Activated CD8-positive, alpha-beta memory T cell treated with anti-CD3 and anti-CD28 coated beads, Interleukin-2, amount 50 U/mL, for 1 hour (primary cell): ENCODE results near the gene ODC1.

Source experiments
- DNase-seq: peaks from one replicate; pipeline ENCODE4 v3.0.0-alpha.2; 2020; ENCODE audit errors: extremely low read depth

Gene ODC1

DNA sequence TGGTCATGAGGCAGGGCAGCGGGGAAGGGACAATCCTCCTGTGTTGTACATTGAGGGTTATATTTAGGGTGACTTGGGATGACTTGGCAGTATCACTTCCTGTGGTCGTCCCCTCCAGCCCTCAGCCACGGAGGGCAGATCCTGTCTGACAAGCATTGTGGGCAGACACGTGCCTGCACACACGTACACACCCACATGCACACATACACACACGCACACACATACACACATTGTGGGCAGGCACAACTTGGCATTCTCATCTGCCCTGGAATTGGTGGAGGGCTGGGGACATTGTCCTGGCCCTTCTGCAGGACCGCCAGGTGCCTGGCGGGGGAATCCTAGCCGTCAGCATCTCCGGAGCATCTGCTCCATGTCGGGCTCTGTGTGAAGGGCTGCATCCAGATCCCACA, 47.6 kb downstream of the ODC1 start:
- DNase-seq = no peak

DNA sequence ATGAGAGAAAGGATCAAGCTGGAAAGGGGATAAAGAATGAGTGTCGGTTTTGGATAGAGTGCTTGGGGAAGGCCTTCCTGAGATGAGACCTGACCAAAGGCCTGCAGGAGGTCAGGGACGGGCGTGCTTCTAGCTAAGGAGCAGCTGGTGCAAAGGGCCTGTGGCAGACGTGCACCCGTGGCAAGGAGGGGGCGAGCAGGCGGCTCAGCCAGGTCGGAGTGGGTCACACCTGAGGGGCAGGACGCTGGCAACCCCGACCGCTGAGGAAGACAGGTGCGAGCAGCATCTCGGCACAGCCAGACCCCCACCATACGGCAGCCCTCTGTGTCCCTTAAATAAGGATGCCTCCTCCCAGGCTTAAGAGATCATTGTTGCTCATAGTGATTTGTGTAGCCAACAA, 48.1 kb downstream of the ODC1 start:
- DNase-seq = no peak

DNA sequence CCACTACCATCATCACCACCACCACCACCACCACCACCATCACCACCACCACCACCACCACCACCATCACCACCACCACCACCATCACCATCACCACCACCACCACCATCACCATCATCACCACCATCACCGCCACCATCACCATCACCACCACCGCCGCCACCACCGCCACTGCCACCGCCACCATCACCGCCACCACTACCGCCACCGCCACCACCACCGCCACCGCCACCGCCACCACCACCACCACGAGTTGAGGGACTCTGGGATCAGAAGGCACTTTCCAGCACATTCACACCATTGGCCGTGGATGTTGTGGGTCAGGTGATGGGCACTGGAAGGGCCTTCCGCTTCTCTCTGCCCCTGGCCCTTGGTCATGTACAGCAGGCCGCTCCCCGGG, 48.8 kb downstream of the ODC1 start:
- no peak for DNase-seq

DNA sequence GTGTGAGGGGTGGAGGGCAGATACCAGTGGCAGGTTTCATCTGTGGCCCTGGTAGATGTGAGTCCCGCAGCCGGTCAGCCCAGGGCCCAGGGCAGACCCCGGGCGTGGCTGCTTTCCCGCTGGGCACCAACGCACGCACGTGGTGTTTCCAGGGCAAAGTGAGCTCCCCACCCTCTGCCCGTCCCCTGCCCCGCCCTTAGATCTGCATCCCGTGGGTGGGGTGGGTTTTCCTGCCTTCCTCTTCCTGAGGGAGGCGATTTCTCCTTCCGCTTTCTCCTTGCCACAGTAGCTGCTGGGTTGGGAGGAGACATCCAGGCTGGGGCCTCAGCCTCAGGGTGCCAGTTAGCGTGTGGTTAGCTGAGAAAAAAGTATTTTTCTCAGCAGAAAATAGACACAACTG, 49.6 kb downstream of the ODC1 start:
- no peak for DNase-seq

DNA sequence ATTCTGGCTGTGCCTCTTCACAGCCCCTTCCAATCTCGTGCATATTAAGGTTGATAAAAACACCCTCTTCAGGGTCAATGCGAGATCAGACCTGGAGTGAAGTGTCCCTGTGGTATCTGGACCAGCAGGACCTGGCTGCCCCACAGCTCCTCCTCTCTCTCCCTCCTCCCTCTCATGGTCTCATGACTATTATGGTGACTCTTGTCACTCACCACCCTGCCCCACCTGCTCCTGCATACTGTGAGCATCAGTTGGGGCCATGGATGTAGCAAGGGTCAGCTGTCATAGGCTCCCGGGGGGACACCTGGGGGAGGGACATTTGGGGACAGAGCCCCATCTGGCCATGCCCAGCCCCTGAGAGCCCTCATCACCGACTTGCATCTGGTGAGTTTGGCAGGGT, 50.2 kb downstream of the ODC1 start:
- no peak for DNase-seq

DNA sequence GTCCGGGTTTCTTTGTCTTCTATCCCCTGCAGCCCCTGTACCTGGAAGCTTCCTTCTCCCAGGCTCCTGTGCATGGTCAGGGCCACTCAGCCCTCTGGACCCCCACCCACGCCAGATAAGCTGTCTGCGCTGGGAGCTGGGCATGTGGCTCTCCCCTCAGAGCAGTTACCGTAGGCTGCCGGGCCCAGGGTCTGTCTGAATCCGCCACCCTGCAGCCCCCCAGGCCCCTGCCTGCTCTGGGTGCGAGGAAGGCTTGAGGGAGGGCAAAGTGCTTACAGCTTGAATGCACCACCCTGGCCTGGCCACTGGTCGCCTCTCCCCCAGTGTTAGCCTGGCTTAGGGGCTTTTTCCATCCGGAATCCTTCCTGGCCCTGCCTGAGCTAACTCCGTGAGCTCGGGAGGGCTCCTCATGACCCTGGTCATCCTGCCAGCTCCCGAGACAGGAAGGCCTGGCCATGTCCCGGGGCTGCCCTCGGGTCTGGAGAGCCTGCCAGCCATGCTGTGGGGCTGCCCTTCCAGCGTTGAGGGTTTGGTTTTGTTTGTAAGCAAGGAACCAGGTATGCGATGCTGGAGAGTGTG, 50.7 kb downstream of the ODC1 start:
- no peak for DNase-seq

DNA sequence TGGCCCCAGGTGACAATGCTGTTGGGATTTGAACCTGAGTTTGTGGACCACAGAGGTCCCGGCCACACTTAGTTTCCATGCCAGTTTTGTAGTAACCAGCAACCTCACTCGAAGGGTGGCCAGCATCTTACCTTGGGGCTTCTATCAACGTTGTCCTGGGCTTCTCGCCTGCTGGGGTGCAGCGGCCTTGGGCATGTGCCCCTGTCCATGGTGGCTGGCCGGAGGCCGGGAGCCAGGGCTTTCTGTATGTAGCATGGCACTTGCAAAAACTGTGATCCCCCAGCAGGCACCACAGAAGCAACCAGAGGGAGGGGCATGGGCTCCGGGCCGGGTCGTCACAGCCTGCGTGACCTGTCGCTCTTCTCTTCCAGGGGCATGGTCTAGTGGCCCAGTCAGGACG, 51.7 kb downstream of the ODC1 start:
- no peak for DNase-seq

DNA sequence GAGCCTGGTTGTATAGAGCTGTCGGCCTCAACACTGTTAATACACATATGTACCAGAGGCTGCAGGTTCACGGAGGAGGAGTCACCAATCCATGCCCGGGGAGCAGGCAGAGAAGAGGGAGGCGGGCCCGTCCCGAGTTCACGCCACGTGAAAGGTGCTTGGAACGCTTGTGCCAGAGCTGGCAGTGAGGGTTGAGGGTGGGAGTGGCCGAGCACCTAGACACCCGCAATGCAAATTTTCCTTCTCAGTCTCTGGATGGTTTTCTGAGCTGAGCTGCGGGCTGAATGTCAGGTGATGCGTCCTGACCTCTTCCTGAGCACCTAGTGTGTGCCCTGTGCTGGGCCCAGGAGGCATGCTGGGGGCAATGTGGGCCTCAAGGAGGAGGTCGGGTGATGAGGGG, 52.2 kb downstream of the ODC1 start:
- no peak for DNase-seq

DNA sequence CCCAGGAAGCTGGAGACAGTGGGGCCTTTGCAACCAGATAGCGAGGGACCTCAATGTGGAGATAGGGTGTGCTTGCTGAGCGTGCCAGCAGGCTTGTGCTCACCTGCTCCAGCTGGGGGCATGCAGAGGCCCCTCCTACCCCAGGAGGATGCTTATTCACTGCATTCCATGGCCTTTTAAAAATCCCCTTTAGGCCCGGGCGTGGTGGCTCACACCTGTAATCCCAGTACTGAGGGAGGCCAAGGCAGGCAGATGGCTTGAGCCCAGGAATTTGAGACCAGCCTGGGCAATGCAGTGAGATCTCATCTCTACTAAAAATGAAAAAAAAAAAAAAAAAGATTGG, 54.5 kb downstream of the ODC1 start:
- DNase-seq = no peak

DNA sequence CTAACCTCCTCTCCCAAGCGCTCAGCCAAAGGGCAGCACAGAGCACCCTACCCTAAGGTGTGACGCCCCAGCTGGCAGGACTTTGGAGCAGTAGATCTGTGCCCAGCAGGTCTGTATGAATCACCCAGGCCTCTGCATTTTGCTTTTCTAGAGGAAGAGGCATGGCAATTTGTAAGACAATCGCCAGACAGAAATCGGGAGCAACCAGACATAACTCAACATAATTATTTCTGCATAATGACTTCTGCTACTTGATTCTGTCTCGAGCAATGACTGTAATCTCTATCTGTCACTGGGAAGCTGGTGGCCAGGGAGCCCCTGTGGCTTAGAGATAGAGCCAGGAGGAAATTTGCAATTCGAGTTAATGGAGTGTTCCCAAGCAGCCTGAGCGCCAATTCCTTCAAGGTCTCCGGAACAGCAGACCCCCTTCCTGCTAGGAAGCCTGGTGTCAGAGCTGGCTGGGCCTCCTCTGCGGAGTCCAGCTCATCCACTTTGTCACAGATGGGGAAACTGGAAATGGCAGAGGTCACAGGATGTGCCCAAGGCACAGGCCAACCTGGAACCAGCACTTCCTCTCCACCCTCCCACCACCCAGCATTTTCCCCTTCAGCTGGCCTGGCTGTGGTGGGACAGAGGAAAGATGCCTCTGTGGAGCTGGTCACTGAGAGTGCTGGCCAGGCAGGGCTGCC, 55.0 kb downstream of the ODC1 start:
- no peak for DNase-seq

DNA sequence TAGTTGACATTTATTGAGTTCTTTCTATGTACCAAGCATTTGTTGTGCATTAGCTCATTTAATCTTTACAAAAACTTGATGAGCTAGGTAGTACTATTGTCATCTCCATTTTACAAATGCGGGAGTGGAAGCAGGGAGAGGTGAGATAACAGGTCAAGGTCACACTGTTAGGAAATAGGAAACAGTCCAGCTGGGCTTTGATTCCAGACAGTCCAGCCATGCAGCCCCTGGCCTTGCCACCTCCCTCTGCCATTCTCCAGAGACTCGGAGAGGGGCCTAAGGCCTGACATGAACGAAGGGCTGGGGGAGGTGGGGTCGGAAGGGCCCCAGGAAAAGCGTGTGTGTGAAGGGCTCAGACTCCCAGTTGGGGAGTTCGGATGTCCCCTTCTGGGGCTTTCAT, 55.6 kb downstream of the ODC1 start:
- DNase-seq = no peak

DNA sequence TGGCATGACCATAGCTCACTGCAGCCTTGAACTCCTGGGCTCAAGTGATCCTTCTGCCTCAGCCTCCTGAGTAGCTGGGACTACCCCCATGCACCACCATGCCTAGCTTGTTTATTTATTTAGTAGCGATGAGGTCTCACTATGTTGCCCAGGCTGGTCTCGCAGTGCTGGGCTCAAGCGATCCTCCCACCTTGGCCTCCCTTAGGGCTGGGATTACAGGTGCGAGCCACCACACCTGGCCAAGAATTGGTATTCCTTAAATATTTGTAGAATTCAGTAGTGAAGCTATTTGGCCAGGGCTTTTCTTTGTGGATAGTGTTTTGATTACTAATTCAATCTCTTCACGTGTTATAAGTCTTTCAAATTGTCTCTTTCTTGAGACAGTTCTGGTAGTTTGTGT, 56.0 kb downstream of the ODC1 start:
- DNase-seq = no peak

DNA sequence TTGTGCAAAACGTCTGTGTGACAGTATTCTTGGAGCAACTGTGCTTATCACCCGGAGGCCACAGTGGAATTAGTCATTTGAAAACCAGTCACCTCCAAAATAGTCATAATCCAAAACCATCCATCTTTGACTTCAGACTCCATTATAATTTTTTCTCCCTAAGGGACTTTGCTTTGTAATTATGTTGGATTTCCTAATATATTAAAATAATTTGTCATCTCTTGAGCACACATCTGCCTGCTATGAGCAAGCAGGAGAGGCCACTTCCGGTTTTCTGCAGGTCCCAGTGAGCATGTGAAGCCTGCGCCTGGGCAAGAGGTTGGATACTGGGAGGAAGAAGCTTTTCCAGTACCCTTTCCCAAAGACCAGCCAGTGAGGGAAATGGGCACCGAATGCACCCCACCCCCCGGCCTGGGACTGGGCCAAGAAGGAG, 57.7 kb downstream of the ODC1 start:
- no peak for DNase-seq
